Vagina (tissue), 2 donors: ENCODE measurements around the gene KLK4. TPM values are rescaled to one million over a fixed set of nuclear protein-coding genes. Genes with fewer than 3 reads are reported as not detected.

Experiments
- DNase-seq, 2 donors: peaks; one replicate each; pipeline ENCODE4 v3.0.0-alpha.2; 2017; ENCODE audit errors: extremely low spot score in 2 of 2
- H3K27ac ChIP-seq: fragments of 200-600 bp; sonication (generic); one replicate; pipeline ENCODE4 v1.5.1; 2019
- H3K27me3 ChIP-seq: fragments of 200-600 bp; sonication (generic); one replicate; pipeline ENCODE4 v1.5.1; 2019
- H3K36me3 ChIP-seq, 2 donors: fragments of 200-600 bp; sonication (generic); one replicate each; pipeline ENCODE4 v1.5.1; 2017 to 2019
- H3K4me1 ChIP-seq: fragments of 200-600 bp; sonication (generic); one replicate; pipeline ENCODE4 v1.5.1; 2019
- H3K4me3 ChIP-seq, 2 donors: fragments of 200-600 bp; sonication (generic); 1 replicate in 1 of 2; 2 replicates in 1 of 2; pipeline ENCODE4 v1.5.1; 2016 to 2019
- H3K9me3 ChIP-seq: fragments of 200-600 bp; sonication (generic); one replicate; pipeline ENCODE4 v1.5.1; 2019
- CTCF ChIP-seq, 3 experiments: fragments of 450-650 bp in 2 of 3; fragments of 200-600 bp in 1 of 3; sonication (generic) in 1 of 3; IDR thresholded peaks; one replicate each; pipeline ENCODE4 v1.5.1; 2017 to 2019; ENCODE audit warnings: antibody characterized with exemption in 3 of 3, mild to moderate bottlenecking in 2 of 3, moderate library complexity in 2 of 3
- POLR2A ChIP-seq, 2 donors: fragments of 450-650 bp; IDR thresholded peaks; one replicate each; pipeline ENCODE4 v1.6.1; 2017; ENCODE audit warnings: antibody characterized with exemption in 2 of 2, mild to moderate bottlenecking in 2 of 2, moderate library complexity in 2 of 2
- POLR2AphosphoS5 ChIP-seq, 2 donors: sonication (generic); formaldehyde crosslinking; IDR thresholded peaks; one replicate each; pipeline ENCODE4 v1.9.0; 2017; ENCODE audit warnings: antibody characterized with exemption in 2 of 2, mild to moderate bottlenecking in 2 of 2, low read depth in 1 of 2; ENCODE audit not compliant: insufficient read depth in 1 of 2
- intact Hi-C: fragments of 100-400 bp; cut with DNase I; formaldehyde crosslinking; loops from one replicate; pipeline ENCODE4 v1.15.1; 2023
- total RNA-seq: library from RNA; depleted of rRNA; stranded (reverse); fragments of >200 nt; gene quantifications from one replicate; pipeline ENCODE4 v1.2.3, GENCODE V29; 2016

The KLK4 gene
- total RNA-seq, 1 donor from 2014 or later: not detected

- H3K27me3 ChIP-seq: no peaks in the 10 kb centered on the region
- intact Hi-C loops: no loop called here
- no peaks in the 10 kb centered on the region for H3K4me1 ChIP-seq
- TF ChIP-seq POLR2A (IDR thresholded peaks at IDR 0.05) (no peak), POLR2AphosphoS5 (IDR thresholded peaks at IDR 0.05; ENCODE audit: insufficient read depth in 1 of 2, low read depth in 1 of 2) (no peak), CTCF (IDR thresholded peaks at IDR 0.05) (no peak)
- no peak for DNase-seq
- H3K9me3 ChIP-seq: no peaks in the 10 kb centered on the region
- H3K27ac ChIP-seq: no peak overlapping the region
- H3K4me3 ChIP-seq: no peak overlapping the region
- H3K36me3 ChIP-seq: no peaks in the 10 kb centered on the region
Observed at GRCh38 chr19:50869479-50869878, 41.7 kb downstream of the KLK4 start.

- Histone ChIP-seq H3K4me1 (no peaks in the 10 kb centered on the region), H3K36me3 (no peaks in the 10 kb centered on the region), H3K27ac (no peak overlapping the region), H3K27me3 (no peaks in the 10 kb centered on the region), H3K9me3 (no peaks in the 10 kb centered on the region), H3K4me3 (no peak overlapping the region)
- TF ChIP-seq POLR2AphosphoS5 (IDR thresholded peaks at IDR 0.05; ENCODE audit: insufficient read depth in 1 of 2, low read depth in 1 of 2): no peak
- no peak for TF ChIP-seq POLR2A (IDR thresholded peaks at IDR 0.05)
- TF ChIP-seq CTCF (IDR thresholded peaks at IDR 0.05): no peak
- DNase-seq: no peak
- intact Hi-C loops: no loop called here
Observed at GRCh38 chr19:50861496-50862286, 49.5 kb downstream of the KLK4 start.

- no peak for TF ChIP-seq POLR2AphosphoS5 (IDR thresholded peaks at IDR 0.05; ENCODE audit: insufficient read depth in 1 of 2, low read depth in 1 of 2)
- TF ChIP-seq CTCF (IDR thresholded peaks at IDR 0.05): no peak
- no peak for TF ChIP-seq POLR2A (IDR thresholded peaks at IDR 0.05)
- Histone ChIP-seq H3K9me3 (no peaks in the 10 kb centered on the region), H3K36me3 (no peaks in the 10 kb centered on the region), H3K4me3 (no peak overlapping the region), H3K27ac (no peak overlapping the region), H3K27me3 (no peaks in the 10 kb centered on the region), H3K4me1 (no peaks in the 10 kb centered on the region)
- DNase-seq: no peak
- intact Hi-C loops: no loop called here
Observed at GRCh38 chr19:50861010-50861409, 50.2 kb downstream of the KLK4 start.

GRCh38 chr19:50859849-50860248 lies 51.3 kb downstream of the KLK4 start:
- no peaks in the 10 kb centered on the region for H3K36me3 ChIP-seq
- no peak for DNase-seq
- H3K4me3 ChIP-seq: no peak overlapping the region
- H3K9me3 ChIP-seq: no peaks in the 10 kb centered on the region
- no peak for TF ChIP-seq CTCF (IDR thresholded peaks at IDR 0.05)
- TF ChIP-seq POLR2AphosphoS5 (IDR thresholded peaks at IDR 0.05; ENCODE audit: insufficient read depth in 1 of 2, low read depth in 1 of 2): no peak
- no peak for TF ChIP-seq POLR2A (IDR thresholded peaks at IDR 0.05)
- intact Hi-C loops: no loop called here
- H3K27ac ChIP-seq: no peak overlapping the region
- no peaks in the 10 kb centered on the region for H3K4me1 ChIP-seq
- H3K27me3 ChIP-seq: no peaks in the 10 kb centered on the region

- DNase-seq: no peak
- intact Hi-C loops: no loop called here
Observed at GRCh38 chr19:50858886-50859285, 52.3 kb downstream of the KLK4 start.

More at GRCh38 chr19:50858886-50859285, 52.3 kb downstream of the KLK4 start:
- no peak overlapping the region for H3K27ac ChIP-seq
- no peak for TF ChIP-seq CTCF (IDR thresholded peaks at IDR 0.05)
- no peaks in the 10 kb centered on the region for H3K9me3 ChIP-seq
- H3K4me1 ChIP-seq: no peaks in the 10 kb centered on the region
- H3K4me3 ChIP-seq: no peak overlapping the region
- H3K27me3 ChIP-seq: no peaks in the 10 kb centered on the region
- H3K36me3 ChIP-seq: no peaks in the 10 kb centered on the region
